Motor neuron (in vitro differentiated cells): ENCODE measurements around the gene SOWAHC. TPM values are rescaled to one million over a fixed set of nuclear protein-coding genes. Genes with fewer than 3 reads are reported as not detected.
A peak's percentile ranks its signal among the peaks of the same experiment; 100 is the strongest.
"Not testable (repeated sequence)": the region's sequence is repeated elsewhere in the genome, so short reads cannot be mapped to it uniquely, and the experiment has no call there.

Experiments used
- ATAC-seq, 8 experiments: fragments of 200-7000 bp; cut with Tn5 transposase; replicated peaks in 6 of 8; 2 replicates each; pipeline ENCODE4 v1.8.0; 2021; ENCODE audit warnings: mild to moderate bottlenecking in 8 of 8, moderate library complexity in 8 of 8
- H3K27ac ChIP-seq, 2 donors: fragments of 250-450 bp; sonication (Bioruptor Pico); 2 replicates each; pipeline ENCODE4 v1.9.0; 2021; ENCODE audit warnings: antibody characterized with exemption in 2 of 2, mild to moderate bottlenecking in 2 of 2, moderate library complexity in 1 of 2
- H3K4me1 ChIP-seq, 2 donors: fragments of 250-450 bp; sonication (Bioruptor Pico); replicated peaks in 1 of 2; 2 replicates each; pipeline ENCODE4 v1.6.1; 2021; ENCODE audit warnings: antibody characterized with exemption in 2 of 2, mild to moderate bottlenecking in 2 of 2, moderate library complexity in 1 of 2
- H3K4me3 ChIP-seq, 5 donors: fragments of 250-450 bp; sonication (Bioruptor Pico); 2 replicates each; pipeline ENCODE4 v1.9.0; 2021; ENCODE audit warnings: antibody characterized with exemption in 5 of 5, mild to moderate bottlenecking in 5 of 5, moderate library complexity in 4 of 5
- WGBS, 10 experiments: fragments of 450-650 bp; shearing (Covaris generic); methylation state at CpG; one replicate each; pipeline ENCODE4 v1.0.0; 2022; 5-methylcytosine and 5-hydroxymethylcytosine counted together
- in situ Hi-C, 9 experiments: fragments of 400-800 bp; cut with MboI; loops; one replicate each; pipeline ENCODE4 v1.15.0; 2021; ENCODE audit warnings: low sequenced_read_pairs in 9 of 9, low pct_unique_long_range_greater_than_20kb in 2 of 9; ENCODE audit not compliant: unreplicated experiment in 9 of 9
- total RNA-seq, 8 experiments: library from RNA; unstranded; fragments of 300-600 nt; gene quantifications; 2 replicates each; pipeline versions ENCODE4 v1.2.3 to v1.2.4, GENCODE V29; 2022

The SOWAHC gene
- total RNA-seq, 8 experiments from 2014 or later, result 3.3 to 19.0 (median 7.2) TPM

DNA sequence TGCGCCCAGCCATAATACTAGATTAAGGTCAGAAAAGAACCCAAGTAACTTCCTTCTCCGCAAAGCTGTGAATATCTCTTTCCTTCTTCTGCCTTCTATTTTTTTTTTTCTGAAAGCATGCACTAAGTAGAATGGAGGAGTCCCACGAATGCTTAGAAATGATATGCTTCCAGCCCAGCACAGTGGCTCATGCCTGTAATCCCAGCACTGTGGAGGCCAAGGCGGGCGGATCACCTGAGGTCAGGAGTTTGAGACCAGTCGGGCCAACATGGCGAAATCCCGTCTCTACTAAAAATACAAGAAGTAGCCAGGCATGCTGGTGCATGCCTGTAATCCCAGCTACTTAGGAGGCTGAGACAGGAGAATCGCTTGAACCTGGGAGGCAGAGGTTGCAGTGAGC, 25.8 kb downstream of the SOWAHC start:
- WGBS, 10 experiments, result 17 to 100% (median 95%) methylated on average over 1 to 8 of the region's 9 CpGs; no CpG with 5 or more reads in 3 of the 10 experiments

GRCh38 chr2:109644571-109645275, 30.6 kb downstream of the SOWAHC start:
- in situ Hi-C loops, result no loop called here
- Histone ChIP-seq H3K27ac (peak overlapping the region in 1 of 2 donors; percentile 5), H3K4me3 (no peak overlapping the region), H3K4me1 (peaks cover 7 to 20% of the 10 kb centered on the region in 2 donors)
- peak; percentile 27 to 91 (median 82) for ATAC-seq
- WGBS, 10 experiments, result 0 to 56% (median 31%) methylated on average over 2 to 10 of the region's 12 CpGs; no CpG with 5 or more reads in 2 of the 10 experiments

More for the DNA sequence above, 25.8 kb downstream of the SOWAHC start:
- H3K4me3 ChIP-seq, H3K27ac ChIP-seq, in situ Hi-C loops, ATAC-seq: not testable (repeated sequence)
- H3K4me1 ChIP-seq, result peaks cover 9 to 11% of the 10 kb centered on the region in 2 donors

DNA sequence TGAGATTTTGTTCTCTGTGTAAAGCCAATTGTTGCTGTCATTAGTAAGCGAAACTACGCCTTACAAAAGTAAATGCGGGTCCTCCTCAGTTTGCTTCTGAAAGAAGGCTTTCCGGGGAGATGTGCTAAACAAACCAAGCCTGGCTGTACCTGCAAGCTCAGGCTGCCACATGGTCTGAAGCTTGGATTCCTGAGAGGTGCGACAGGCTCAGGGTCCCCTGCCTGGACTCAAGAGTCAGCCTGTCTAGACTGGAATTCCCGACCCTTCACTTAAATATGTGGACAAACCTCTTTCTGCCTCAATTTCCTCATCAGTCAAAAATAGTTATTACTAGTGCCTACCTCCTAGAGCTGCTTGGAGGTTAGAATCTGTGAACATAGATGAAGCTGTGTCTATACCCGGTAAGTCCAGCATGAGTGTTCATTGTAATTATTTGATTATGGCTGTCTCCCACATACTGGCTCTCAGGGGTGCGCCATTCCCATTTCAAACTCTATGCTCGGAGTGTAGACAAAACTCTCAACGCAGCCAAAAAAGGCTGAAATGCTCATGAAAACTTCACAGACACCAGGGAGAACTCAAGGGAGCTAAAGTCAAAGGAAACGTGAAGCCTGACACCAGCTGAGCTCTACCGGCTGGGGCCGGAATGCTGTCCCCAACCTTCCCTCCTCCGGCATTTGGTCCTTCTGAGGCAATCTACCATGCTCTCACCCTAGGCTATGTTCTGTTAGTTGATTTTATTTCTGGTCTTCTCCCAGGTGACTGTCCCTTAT, 31.4 kb downstream of the SOWAHC start:
- Histone ChIP-seq H3K4me3 (no peak overlapping the region), H3K4me1 (peaks cover 7 to 20% of the 10 kb centered on the region in 2 donors), H3K27ac (no peak overlapping the region)
- in situ Hi-C loops, result no loop called here
- ATAC-seq, result peak in 1 of 8 experiments; percentile 7
- WGBS, 10 experiments, result 40 to 100% (median 75%) methylated on average over 1 to 10 of the region's 14 CpGs; no CpG with 5 or more reads in 1 of the 10 experiments

GRCh38 chr2:109646961-109647360, 32.8 kb downstream of the SOWAHC start:
- peaks cover 7 to 20% of the 10 kb centered on the region in 2 donors for H3K4me1 ChIP-seq
- no peak overlapping the region for H3K4me3 ChIP-seq
- H3K27ac ChIP-seq, result no peak overlapping the region
- in situ Hi-C loops, result no loop called here
- WGBS, 10 experiments, result 50 to 96% (median 88%) methylated on average over 1 to 7 of the region's 8 CpGs
- no peak for ATAC-seq

DNA sequence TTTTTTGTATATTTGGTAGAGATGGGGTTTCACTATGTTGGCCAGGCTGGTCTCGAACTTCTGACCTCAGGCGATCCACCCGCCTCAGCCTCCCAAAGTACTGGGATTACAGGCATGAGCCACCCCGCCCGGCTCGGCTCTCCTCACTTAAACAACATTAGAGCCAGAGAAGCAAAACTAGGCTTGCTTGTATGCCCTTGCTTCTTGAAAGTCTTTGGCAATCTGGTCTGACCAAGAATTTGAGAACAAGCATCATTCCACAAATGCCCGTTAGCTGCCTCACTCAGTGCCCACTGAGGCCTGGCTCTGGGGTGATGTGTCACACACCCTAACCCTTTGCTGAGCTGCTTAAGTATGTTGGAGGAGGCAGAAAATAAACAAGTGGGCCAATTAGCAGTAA, 33.5 kb downstream of the SOWAHC start:
- Histone ChIP-seq H3K4me1 (peaks cover 7 to 20% of the 10 kb centered on the region in 2 donors), H3K27ac (no peak overlapping the region), H3K4me3 (no peak overlapping the region)
- in situ Hi-C loops, result no loop called here
- ATAC-seq, result no peak
- WGBS, 10 experiments, result 67 to 100% (median 81%) methylated on average over 1 to 6 of the region's 7 CpGs; no CpG with 5 or more reads in 5 of the 10 experiments

- H3K27ac ChIP-seq, result no peak overlapping the region
- in situ Hi-C loops, result no loop called here
- ATAC-seq, result peak in 1 of 8 experiments; percentile 45
- H3K4me3 ChIP-seq, result no peak overlapping the region
- H3K4me1 ChIP-seq, result peaks cover 7 to 20% of the 10 kb centered on the region in 2 donors
- WGBS, 10 experiments, result 12 to 100% (median 73%) methylated on average over 1 to 6 of the region's 8 CpGs; no CpG with 5 or more reads in 4 of the 10 experiments
Observed at GRCh38 chr2:109648041-109648527, 33.9 kb downstream of the SOWAHC start.

DNA sequence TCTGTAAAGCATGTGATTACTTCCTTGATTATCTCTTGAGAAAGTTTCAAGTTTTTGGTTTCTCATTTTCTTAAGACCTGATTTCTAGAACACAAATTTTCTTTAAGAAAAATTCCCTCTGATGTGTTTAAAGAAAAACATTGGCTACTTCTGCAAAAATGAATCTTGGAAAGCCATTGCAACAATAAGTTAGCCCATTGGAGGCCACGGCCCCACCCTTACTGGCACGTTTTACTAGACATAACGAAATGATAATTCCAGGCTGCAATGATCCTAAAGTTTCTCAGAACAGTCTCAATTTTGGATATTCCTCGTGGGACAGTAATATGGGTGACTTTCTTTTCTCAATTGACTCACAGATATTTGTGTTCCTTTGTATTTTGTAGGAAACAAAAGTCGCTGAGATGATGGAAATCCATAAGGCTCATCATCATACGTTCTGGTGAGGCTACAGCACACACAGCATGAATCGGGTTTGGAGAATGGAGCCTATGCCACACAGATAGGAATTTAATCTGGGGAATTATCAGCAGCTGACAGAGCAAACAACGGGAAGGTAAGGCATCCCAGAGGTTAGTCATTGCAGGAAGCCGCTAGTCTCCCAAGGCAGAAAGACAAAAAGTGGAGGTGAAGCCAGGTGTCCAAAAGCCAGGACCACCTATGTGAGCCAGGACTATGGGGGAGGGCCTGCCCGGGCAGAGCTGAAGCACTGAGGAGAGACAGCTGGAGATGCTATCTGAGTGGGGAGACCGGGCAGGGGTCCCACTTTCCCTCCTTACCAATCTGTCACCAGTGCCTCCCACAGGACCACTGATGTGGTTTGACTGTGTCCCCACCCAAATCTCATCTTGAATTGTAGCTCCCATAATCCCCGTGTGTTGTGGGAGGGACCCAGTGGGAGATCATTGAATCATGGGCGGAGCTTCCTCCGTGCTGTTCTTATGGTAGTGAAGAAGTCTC, 35.9 kb downstream of the SOWAHC start:
- no peak for ATAC-seq
- Histone ChIP-seq H3K4me1 (peaks cover 0 to 9% of the 10 kb centered on the region in 2 donors), H3K27ac (no peak overlapping the region), H3K4me3 (no peak overlapping the region)
- in situ Hi-C loops, result no loop called here
- WGBS, 10 experiments, result 24 to 100% (median 79%) methylated on average over 2 to 11 of the region's 14 CpGs

- Histone ChIP-seq H3K27ac (no peak overlapping the region), H3K4me3 (no peak overlapping the region), H3K4me1 (peaks cover 0 to 4% of the 10 kb centered on the region in 2 donors)
- in situ Hi-C loops, result no loop called here
- WGBS, 10 experiments, result 50 to 100% (median 90%) methylated on average over 1 to 8 of the region's 8 CpGs; no CpG with 5 or more reads in 1 of the 10 experiments
- peak in 7 of 8 experiments; percentile 35 to 85 (median 71) for ATAC-seq
Observed at GRCh38 chr2:109654326-109655050, 40.3 kb downstream of the SOWAHC start.

DNA sequence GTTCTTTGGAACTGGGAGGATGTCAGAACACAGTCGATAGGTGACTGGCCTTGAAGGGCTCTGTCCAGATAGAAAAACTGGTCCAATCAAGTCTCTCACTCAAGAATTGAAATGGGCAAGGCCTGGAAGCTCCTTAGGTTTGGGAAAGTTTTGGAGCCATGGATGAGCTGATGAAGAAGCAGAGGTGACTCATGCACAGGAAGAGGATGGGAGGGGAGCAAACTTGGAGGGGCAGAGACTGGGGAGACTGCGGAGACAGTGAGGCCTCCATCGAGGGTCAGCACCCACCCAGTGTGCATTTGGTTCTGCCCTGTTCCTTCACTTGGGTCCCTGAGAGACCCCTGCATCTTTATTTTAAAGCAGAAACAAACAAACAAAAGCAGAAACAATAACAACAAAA, 41.1 kb downstream of the SOWAHC start:
- no peak overlapping the region for H3K4me3 ChIP-seq
- no peak overlapping the region for H3K27ac ChIP-seq
- peaks cover 0 to 7% of the 10 kb centered on the region in 2 donors for H3K4me1 ChIP-seq
- in situ Hi-C loops, result no loop called here
- no peak for ATAC-seq
- 27 to 100% (median 92%) methylated on average over 1 to 2 of the region's 3 CpGs; no CpG with 5 or more reads in 2 of the 10 experiments for WGBS, 10 experiments

DNA sequence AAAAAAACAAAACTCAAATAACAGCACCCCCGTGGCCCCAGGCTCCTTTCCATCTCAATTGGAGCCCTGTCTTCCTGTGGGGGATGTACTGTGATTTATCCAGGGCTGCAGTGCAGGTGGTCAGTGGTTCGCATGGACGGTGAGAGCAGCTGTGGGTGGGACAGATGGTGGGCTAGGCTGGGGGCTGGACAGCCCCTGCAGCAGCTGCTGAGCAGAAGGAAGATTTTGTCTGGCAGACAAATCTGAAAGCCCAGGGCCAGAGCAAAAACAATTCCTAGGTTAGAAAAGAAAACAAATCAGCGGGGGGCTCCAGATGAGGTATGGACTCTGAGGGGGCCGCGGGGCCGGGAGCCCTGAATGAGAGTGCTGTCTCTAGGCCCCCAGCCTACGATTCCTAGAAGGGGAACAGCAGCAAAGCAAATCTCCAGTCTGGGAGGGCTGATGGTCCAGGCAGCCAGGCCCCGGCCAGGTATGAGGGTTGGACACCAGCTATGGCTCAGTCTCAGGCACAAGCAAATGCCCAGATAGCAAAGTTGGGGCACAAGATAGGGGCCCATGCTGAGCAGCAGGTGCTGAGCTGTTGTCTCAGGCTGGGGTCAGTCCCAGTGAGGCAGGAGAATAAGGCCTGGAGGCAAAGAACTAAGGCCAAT, 45.4 kb downstream of the SOWAHC start:
- Histone ChIP-seq H3K4me1 (peaks cover 0 to 7% of the 10 kb centered on the region in 2 donors), H3K27ac (no peak overlapping the region), H3K4me3 (no peak overlapping the region)
- 42 to 80% (median 60%) methylated on average over 1 to 5 of the region's 9 CpGs; no CpG with 5 or more reads in 7 of the 10 experiments for WGBS, 10 experiments
- no peak for ATAC-seq
- in situ Hi-C loops, result no loop called here

DNA sequence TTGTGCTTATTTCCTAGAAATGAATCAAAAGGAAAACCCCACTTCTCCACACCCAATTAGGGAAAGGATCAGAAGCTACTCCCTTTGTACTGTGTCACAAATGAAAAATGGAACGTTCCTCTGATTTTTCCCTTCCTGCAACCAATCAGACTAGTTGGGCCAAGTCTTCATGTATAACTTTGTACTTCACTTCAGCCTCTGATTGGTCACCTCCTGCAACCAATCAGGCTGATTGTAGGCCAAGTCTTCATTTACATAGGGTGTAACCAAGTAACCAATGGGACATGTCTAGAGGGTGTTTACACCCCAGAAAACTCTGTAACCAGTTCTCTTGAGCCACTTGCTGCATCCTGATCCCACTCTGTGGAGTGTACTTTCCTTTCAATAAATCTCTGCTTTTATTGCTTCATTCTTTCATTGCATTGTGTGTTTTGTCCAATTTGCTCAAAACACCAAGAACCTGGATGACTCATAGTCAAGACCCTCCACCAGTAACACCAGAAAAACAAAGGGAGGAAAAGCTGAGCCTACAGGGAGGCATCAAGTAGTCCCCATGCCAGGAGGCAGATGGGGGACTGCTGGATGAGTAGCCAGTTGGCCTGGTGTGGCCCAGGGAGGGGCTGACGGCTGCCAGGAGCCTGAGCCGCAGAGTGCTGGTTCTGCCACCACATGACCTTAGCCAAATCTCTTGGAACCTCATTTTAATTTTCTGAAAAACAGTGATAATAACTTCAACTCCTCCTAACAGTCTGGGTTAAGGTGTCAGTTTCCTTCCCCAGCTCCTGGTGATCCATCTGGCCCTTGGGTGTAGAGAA, 46.1 kb downstream of the SOWAHC start:
- no peak overlapping the region for H3K27ac ChIP-seq
- in situ Hi-C loops, result no loop called here
- H3K4me3 ChIP-seq, result no peak overlapping the region
- H3K4me1 ChIP-seq, result peaks cover 0 to 7% of the 10 kb centered on the region in 2 donors
- peak in 4 of 8 experiments; percentile 15 to 85 (median 79) for ATAC-seq
- WGBS, 10 experiments, result 26 to 100% (median 86%) methylated on average over 1 to 3 of the region's 3 CpGs; no CpG with 5 or more reads in 3 of the 10 experiments
